NCI-H82 (cell line): ENCODE results near the gene RPA1.

ENCODE experiments used
- DNase-seq: peaks from one replicate; lab custom pipeline; 2025; lab: John Stamatoyannopoulos, UW

RPA1 gene

GRCh38 chr17:1908699-1909309 lies 79.0 kb downstream of the RPA1 start:
- DNase-seq: peak; percentile 94

GRCh38 chr17:1909985-1910384 lies 80.2 kb downstream of the RPA1 start:
- no peak for DNase-seq

DNA sequence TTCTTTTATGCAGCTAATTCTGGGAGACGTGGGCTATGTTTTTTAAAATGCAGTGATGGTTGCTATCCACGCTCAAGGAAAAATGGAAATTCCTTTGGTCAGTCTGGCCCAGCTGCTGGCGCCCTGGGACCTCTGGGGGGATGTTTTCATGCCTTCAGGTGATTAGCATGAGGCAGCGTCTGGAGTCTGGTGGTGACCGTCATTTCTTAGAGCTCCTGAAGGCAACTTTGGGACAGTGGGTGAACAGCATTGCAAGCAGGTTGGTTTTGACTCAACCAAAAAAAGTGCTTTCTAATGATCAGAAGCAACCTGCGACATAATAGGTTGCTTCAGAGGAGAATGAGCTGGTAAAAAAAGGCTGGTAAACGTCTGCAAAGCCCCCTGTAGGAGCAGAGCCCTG lies 82.3 kb downstream of the RPA1 start:
- DNase-seq: no peak

GRCh38 chr17:1913702-1914101 lies 83.9 kb downstream of the RPA1 start:
- no peak for DNase-seq

- DNase-seq: no peak
These were observed 84.9 kb downstream of the RPA1 start for GRCh38 chr17:1914661-1915083.

- DNase-seq: no peak
These were observed 86.1 kb downstream of the RPA1 start for GRCh38 chr17:1915889-1916288.

GRCh38 chr17:1916316-1916715 lies 86.5 kb downstream of the RPA1 start:
- DNase-seq: peak; percentile 56

GRCh38 chr17:1916963-1917715 lies 87.3 kb downstream of the RPA1 start:
- no peak for DNase-seq

- DNase-seq: no peak
These were observed 88.7 kb downstream of the RPA1 start for GRCh38 chr17:1918346-1919162.

DNA sequence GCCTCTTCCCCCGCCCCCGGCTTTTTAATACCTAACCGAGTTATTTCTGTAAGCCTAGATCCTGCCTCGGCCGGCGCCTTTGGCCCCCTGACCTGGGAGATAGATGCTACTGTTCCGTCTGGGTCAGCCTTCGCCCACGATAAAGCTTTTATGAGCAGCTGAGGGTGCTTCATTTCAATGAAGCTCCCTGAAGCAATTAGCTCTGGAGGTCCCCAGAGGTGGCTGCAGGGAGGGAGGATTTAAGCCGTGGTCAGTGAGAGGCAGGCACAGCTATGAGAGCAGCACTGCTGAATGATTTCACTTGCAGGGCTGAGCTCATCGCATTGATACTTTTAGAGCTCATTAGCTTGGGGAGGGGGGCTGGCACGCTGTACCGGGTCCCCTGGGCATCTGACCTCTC lies 89.4 kb downstream of the RPA1 start:
- peak; percentile 64 for DNase-seq

GRCh38 chr17:1920948-1921351 lies 91.1 kb downstream of the RPA1 start:
- DNase-seq: no peak

DNA sequence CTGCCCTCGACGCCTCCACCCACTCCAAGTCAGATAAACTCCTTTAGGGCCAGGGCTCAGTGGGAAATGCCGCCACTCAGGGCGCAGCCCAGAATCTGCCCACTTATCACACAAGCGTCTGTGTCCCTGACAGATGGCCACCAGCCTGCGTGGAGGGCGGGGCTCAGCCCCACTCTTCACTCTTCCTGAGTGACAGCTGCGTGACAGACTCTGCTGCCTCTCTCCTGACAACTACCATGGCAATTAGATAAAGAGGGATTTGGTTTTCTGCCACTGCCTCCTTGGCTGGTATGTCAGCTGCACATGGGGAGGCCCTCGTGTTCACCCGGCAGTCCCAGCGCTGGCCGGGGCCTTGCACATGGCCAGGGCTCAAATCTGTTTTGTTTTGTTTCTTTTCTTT lies 99.2 kb downstream of the RPA1 start:
- peak; percentile 98 for DNase-seq

- DNase-seq: no peak
These were observed 100.5 kb downstream of the RPA1 start for GRCh38 chr17:1930337-1930645.

DNA sequence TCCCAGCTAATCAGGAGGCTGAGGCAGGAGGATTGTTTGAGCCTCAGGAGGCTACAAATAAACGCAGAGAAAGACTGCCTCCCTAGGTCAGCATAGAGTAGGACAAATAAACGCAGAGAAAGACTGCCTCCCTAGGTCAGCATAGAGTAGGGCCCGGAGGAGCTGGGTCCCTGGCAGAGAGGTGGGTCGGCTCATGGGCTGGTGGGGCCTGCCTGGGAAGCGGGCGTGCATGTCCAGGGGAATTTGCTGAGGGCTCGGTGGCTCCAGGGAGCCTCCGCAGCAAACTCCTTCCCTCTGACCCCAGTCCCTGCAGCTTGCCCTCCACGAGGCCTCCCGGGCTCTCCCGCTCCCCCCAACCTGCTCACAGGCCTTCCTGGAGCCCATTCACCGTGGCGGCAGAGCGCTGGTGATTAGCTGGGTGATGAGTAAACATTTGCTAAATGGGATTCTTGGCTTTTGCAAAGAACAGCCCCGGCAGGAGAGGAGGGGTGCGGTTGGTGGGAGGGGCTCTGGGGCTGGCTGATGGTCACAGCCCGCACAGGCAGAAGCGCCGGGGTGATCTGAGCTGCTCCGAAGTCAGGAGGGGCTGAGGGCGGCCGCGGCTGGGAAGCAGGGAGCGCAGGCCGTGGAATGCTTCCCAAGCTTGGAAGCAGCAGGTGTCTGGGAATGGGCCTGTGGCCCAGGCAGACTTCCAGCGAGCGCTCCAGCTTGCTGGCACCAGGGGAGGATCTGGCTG lies 102.2 kb downstream of the RPA1 start:
- peak; percentile 93 for DNase-seq

- no peak for DNase-seq
These were observed 104.3 kb downstream of the RPA1 start for GRCh38 chr17:1933875-1934715.

GRCh38 chr17:1934901-1935300 lies 105.1 kb downstream of the RPA1 start:
- DNase-seq: no peak

GRCh38 chr17:1936766-1937165 lies 107.0 kb downstream of the RPA1 start:
- DNase-seq: no peak

DNA sequence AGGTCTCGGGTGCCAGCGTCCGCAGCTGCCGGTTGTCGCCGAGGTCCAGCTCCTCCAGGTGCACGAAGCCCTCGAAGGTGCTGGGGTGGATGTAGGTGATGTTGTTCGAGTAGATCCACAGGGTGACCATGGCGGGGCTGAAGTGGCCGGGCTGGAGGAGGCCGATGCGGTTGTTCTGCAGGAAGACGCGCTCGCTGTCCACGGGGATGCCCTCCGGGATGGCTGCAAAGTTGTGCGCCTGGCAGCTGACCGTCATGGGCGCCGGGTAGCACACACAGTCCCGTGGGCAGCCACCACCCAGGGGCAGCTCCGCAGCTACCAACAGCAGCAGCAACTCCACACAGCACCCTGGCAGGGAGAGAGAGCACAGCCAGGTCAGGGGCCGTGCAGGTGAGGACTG lies 107.7 kb downstream of the RPA1 start:
- no peak for DNase-seq

GRCh38 chr17:1939981-1940809 lies 110.4 kb downstream of the RPA1 start:
- peak; percentile 81 for DNase-seq

- peak; percentile 85 for DNase-seq
These were observed 111.0 kb downstream of the RPA1 start for GRCh38 chr17:1940810-1941185.
